HFF-Myc (cell line): ENCODE results near the gene DTHD1.

Experiments used
- DNase-seq: peaks from one replicate; pipeline ENCODE4 v3.0.0-alpha.2; 2011; ENCODE audit warnings: low read depth; ENCODE audit errors: extremely low read depth
- H3K4me3 ChIP-seq: replicated peaks from 2 replicates; pipeline ENCODE4 v1.5.1; 2011; ENCODE audit warnings: low read depth, mild to moderate bottlenecking, control low read depth, low read length
- TF ChIP-seq, protein P1 (sequence below): IDR thresholded peaks from 2 replicates; pipeline ENCODE4 v1.5.1; 2012; ENCODE audit warnings: mild to moderate bottlenecking, low read depth, low read length, control low read depth; ENCODE audit errors: missing control alignments

DTHD1 gene

DNA sequence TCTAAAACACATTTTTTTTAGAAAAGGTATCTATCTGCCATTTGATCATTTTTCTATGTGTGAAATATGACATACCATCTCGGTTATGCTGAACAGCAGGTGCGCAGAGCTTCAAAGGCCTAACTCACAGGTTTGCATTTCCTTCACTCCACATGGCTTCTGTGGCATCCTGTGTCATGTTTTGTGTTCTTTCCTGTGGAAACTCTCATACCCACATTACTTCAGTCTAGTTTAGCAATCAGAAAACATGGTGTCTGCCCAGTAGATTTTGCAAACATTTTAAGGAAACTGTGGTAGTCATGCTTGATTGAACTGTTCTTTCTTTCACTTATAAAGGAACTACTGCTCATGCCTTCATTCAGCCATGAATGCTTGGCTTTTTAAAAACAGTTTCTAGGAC is 25.8 kb upstream of the DTHD1 start:
- TF ChIP-seq, protein P1, sequence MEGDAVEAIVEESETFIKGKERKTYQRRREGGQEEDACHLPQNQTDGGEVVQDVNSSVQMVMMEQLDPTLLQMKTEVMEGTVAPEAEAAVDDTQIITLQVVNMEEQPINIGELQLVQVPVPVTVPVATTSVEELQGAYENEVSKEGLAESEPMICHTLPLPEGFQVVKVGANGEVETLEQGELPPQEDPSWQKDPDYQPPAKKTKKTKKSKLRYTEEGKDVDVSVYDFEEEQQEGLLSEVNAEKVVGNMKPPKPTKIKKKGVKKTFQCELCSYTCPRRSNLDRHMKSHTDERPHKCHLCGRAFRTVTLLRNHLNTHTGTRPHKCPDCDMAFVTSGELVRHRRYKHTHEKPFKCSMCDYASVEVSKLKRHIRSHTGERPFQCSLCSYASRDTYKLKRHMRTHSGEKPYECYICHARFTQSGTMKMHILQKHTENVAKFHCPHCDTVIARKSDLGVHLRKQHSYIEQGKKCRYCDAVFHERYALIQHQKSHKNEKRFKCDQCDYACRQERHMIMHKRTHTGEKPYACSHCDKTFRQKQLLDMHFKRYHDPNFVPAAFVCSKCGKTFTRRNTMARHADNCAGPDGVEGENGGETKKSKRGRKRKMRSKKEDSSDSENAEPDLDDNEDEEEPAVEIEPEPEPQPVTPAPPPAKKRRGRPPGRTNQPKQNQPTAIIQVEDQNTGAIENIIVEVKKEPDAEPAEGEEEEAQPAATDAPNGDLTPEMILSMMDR: no peak
- no peak for DNase-seq
- H3K4me3 ChIP-seq: no peak overlapping the region

GRCh38 chr4:36256398-36256891 is 25.0 kb upstream of the DTHD1 start:
- no peak for DNase-seq

DNA sequence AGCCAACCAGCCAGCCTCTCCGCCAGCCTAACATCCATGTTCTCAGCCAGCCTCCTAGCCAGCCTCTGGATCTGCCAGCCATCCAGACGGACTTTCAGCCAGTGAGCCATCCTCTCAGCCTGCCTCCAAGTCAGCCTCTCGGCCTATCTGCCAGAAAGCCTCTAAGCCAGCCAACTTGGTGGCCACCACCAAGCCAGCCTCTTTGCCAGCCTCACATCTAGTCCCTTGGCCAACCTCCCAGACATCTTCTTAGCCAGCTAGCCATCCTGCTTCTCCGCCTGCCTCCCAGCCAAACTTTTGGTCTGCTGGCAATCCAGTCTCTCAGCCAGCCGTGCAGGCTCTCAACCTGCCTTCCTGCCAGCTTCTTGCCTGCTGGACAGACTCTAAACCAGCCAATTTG is 20.7 kb upstream of the DTHD1 start:
- DNase-seq: no peak
- TF ChIP-seq, protein P1: no peak
- H3K4me3 ChIP-seq: no peak overlapping the region

More at GRCh38 chr4:36256398-36256891, 25.0 kb upstream of the DTHD1 start:
- TF ChIP-seq, protein P1: no peak
- no peak overlapping the region for H3K4me3 ChIP-seq

- TF ChIP-seq, protein P1: no peak
- DNase-seq: no peak
- no peak overlapping the region for H3K4me3 ChIP-seq
These were observed 17.1 kb upstream of the DTHD1 start for GRCh38 chr4:36264207-36264826.

- no peak for DNase-seq
- H3K4me3 ChIP-seq: no peak overlapping the region
- TF ChIP-seq, protein P1: no peak
These were observed 13.7 kb upstream of the DTHD1 start for GRCh38 chr4:36267486-36268268.

DNA sequence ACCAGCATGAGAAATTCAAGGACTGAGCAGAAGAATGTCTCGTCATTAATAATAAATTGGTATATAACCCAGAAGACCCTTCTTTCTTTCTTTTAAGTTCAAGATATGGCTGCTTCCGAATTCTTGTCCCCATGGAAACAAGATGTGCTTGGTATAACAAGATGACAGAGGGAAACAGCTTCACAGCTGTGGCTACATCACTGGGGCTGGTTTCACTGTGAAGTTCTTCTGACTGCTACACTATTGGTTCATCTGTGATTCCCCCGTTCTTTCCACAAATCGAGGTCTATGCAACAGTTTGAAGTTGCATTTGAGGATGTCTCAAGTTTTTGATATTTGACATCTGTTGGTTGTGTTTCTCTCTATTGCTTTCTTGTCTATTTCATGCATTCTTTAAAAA is 12.3 kb upstream of the DTHD1 start:
- TF ChIP-seq, protein P1: no peak
- H3K4me3 ChIP-seq: no peak overlapping the region
- no peak for DNase-seq
